Activated T-cell treated with anti-CD3 and anti-CD28 coated beads, Interleukin-2, amount 50 U/mL, for 48 hours (primary cell): ENCODE measurements around the gene NEK10.
"Not testable (repeated sequence)": the region's sequence is repeated elsewhere in the genome, so short reads cannot be mapped to it uniquely, and the experiment has no call there.

ENCODE experiments used
- DNase-seq, 2 experiments: peaks; one replicate each; pipeline ENCODE4 v3.0.0-alpha.2; 2020

The NEK10 gene

GRCh38 chr3:27312044-27312668, 57.0 kb downstream of the NEK10 start:
- DNase-seq, result peak in 1 of 2 experiments; percentile 20

- DNase-seq, result no peak
Observed at GRCh38 chr3:27311400-27311799, 57.8 kb downstream of the NEK10 start.

- no peak for DNase-seq
Observed at GRCh38 chr3:27310688-27311087, 58.5 kb downstream of the NEK10 start.

- no peak for DNase-seq
Observed at GRCh38 chr3:27307566-27307965, 61.6 kb downstream of the NEK10 start.

- DNase-seq, result no peak
Observed at GRCh38 chr3:27302891-27303290, 66.3 kb downstream of the NEK10 start.

- DNase-seq, result not testable (repeated sequence)
Observed at GRCh38 chr3:27298981-27299380, 70.2 kb downstream of the NEK10 start.

- DNase-seq, result no peak
Observed at GRCh38 chr3:27293939-27294338, 75.2 kb downstream of the NEK10 start.

- no peak for DNase-seq
Observed at GRCh38 chr3:27290760-27291159, 78.4 kb downstream of the NEK10 start.

GRCh38 chr3:27289769-27290413, 79.3 kb downstream of the NEK10 start:
- no peak for DNase-seq

GRCh38 chr3:27287052-27287451, 82.1 kb downstream of the NEK10 start:
- DNase-seq, result no peak

- DNase-seq, result not testable (repeated sequence)
Observed at GRCh38 chr3:27286467-27286866, 82.7 kb downstream of the NEK10 start.

- DNase-seq, result no peak
Observed at GRCh38 chr3:27285668-27286067, 83.5 kb downstream of the NEK10 start.

- no peak for DNase-seq
Observed at GRCh38 chr3:27281671-27282150, 87.5 kb downstream of the NEK10 start.

- DNase-seq, result no peak
Observed at GRCh38 chr3:27279123-27279522, 90.1 kb downstream of the NEK10 start.

GRCh38 chr3:27278383-27279055, 90.7 kb downstream of the NEK10 start:
- DNase-seq, result no peak

GRCh38 chr3:27275441-27275990, 93.7 kb downstream of the NEK10 start:
- DNase-seq, result no peak

- no peak for DNase-seq
Observed at GRCh38 chr3:27271890-27272289, 97.3 kb downstream of the NEK10 start.

GRCh38 chr3:27254896-27255295, 114.3 kb downstream of the NEK10 start:
- no peak for DNase-seq

GRCh38 chr3:27253831-27254230, 115.4 kb downstream of the NEK10 start:
- DNase-seq, result peak in 1 of 2 experiments; percentile 19

GRCh38 chr3:27253391-27253790, 115.8 kb downstream of the NEK10 start:
- DNase-seq, result no peak

- no peak for DNase-seq
Observed at GRCh38 chr3:27252646-27253045, 116.5 kb downstream of the NEK10 start.

- no peak for DNase-seq
Observed at GRCh38 chr3:27244374-27244773, 124.8 kb downstream of the NEK10 start.

- no peak for DNase-seq
Observed at GRCh38 chr3:27239951-27240350, 129.2 kb downstream of the NEK10 start.

GRCh38 chr3:27228805-27229204, 140.4 kb downstream of the NEK10 start:
- DNase-seq, result no peak
